Measurements from ENCODE around the gene EPN1. TPM values are rescaled to one million over a fixed set of nuclear protein-coding genes. Genes with fewer than 3 reads are reported as not detected.
A peak's percentile ranks its signal among the peaks of the same experiment; 100 is the strongest.

Gene EPN1
- polyA plus RNA-seq, 10 donors: 59.0 to 99.0 (median 74.3) TPM

GRCh38 chr19:55658846-55659459 is 16.1 kb upstream of the EPN1 start:
- no peak for DNase-seq

- no peak for DNase-seq
Observed at GRCh38 chr19:55659822-55660221, 15.2 kb upstream of the EPN1 start.

- DNase-seq: no peak
Observed at GRCh38 chr19:55660404-55660803, 14.6 kb upstream of the EPN1 start.

GRCh38 chr19:55660991-55661390 is 14.0 kb upstream of the EPN1 start:
- DNase-seq: no peak

GRCh38 chr19:55661826-55662225 is 13.2 kb upstream of the EPN1 start:
- DNase-seq: no peak

GRCh38 chr19:55663846-55664536 is 11.0 kb upstream of the EPN1 start:
- DNase-seq: no peak

GRCh38 chr19:55666343-55667005 is 8.6 kb upstream of the EPN1 start:
- DNase-seq: no peak

GRCh38 chr19:55667006-55667381 is 8.0 kb upstream of the EPN1 start:
- no peak for DNase-seq

GRCh38 chr19:55667511-55667910 is 7.5 kb upstream of the EPN1 start:
- DNase-seq: no peak

GRCh38 chr19:55667958-55668357 is 7.1 kb upstream of the EPN1 start:
- no peak for DNase-seq

GRCh38 chr19:55668603-55669348 is 6.2 kb upstream of the EPN1 start:
- DNase-seq: no peak

GRCh38 chr19:55669418-55670279 is 5.4 kb upstream of the EPN1 start:
- no peak for DNase-seq

- DNase-seq: peak in 1 of 3 donors; percentile 45
Observed at GRCh38 chr19:55670280-55671053, 4.6 kb upstream of the EPN1 start.

- no peak for DNase-seq
Observed at GRCh38 chr19:55671054-55671378, 4.0 kb upstream of the EPN1 start.

- DNase-seq: no peak
Observed at GRCh38 chr19:55672418-55672817, 2.6 kb upstream of the EPN1 start.

GRCh38 chr19:55673465-55673864 is 1.6 kb upstream of the EPN1 start:
- DNase-seq: no peak

- DNase-seq: no peak
Observed at GRCh38 chr19:55673889-55674288, 1.1 kb upstream of the EPN1 start.

GRCh38 chr19:55674459-55674840 is 576 bp upstream of the EPN1 start:
- no peak for DNase-seq

- no peak for DNase-seq
Observed at GRCh38 chr19:55675661-55676354, 782 bp downstream of the EPN1 start.

GRCh38 chr19:55676383-55676782 is 1.4 kb downstream of the EPN1 start:
- DNase-seq: no peak
